ENCODE results near the gene GPC3. TPM values are rescaled to one million over a fixed set of nuclear protein-coding genes. Genes with fewer than 3 reads are reported as not detected.

Gene GPC3
- total RNA-seq, 6 experiments from 2014 or later, result 0.31 to 6.8 (median 1.8) TPM

DNA sequence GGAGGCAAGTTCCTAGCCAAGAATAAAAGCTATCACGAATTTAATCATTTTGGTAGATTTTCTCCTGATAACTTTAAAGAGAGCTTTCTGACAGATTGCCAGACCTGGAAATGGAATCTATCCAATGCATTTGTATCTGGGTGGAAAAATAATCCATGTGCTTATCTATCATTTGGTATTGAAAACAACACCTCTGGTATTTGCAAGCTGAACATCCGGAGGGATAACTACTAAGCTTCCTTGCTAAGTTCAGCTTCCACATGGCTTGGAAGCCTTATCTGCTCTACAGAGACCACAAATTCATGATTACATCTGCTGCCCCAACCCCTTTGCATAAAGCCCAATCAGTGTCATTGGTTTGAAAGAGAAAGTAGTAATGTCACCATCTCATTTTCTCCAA lies 230.7 kb downstream of the GPC3 start:
- Histone ChIP-seq H3K4me3 (no peak overlapping the region), H3K27me3 (no peaks in the 10 kb centered on the region), H3K27ac (no peak overlapping the region), H3K4me1 (no peaks in the 10 kb centered on the region), H3K9me3 (no peaks in the 10 kb centered on the region), H3K36me3 (no peaks in the 10 kb centered on the region)
- intact Hi-C loops (cut with DNase I), result no loop called here
- DNase-seq, result no peak
- TF ChIP-seq POLR2A (IDR thresholded peaks at IDR 0.05), result no peak
- TF ChIP-seq, protein P1, sequence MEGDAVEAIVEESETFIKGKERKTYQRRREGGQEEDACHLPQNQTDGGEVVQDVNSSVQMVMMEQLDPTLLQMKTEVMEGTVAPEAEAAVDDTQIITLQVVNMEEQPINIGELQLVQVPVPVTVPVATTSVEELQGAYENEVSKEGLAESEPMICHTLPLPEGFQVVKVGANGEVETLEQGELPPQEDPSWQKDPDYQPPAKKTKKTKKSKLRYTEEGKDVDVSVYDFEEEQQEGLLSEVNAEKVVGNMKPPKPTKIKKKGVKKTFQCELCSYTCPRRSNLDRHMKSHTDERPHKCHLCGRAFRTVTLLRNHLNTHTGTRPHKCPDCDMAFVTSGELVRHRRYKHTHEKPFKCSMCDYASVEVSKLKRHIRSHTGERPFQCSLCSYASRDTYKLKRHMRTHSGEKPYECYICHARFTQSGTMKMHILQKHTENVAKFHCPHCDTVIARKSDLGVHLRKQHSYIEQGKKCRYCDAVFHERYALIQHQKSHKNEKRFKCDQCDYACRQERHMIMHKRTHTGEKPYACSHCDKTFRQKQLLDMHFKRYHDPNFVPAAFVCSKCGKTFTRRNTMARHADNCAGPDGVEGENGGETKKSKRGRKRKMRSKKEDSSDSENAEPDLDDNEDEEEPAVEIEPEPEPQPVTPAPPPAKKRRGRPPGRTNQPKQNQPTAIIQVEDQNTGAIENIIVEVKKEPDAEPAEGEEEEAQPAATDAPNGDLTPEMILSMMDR (IDR thresholded peaks at IDR 0.05), result no peak
- 48% methylated on average over 2 of the region's 2 CpGs for WGBS (ENCODE audit: insufficient coverage, low coverage, low lambda C conversion rate, missing lambda C conversion rate)
- ATAC-seq, result no peak

DNA sequence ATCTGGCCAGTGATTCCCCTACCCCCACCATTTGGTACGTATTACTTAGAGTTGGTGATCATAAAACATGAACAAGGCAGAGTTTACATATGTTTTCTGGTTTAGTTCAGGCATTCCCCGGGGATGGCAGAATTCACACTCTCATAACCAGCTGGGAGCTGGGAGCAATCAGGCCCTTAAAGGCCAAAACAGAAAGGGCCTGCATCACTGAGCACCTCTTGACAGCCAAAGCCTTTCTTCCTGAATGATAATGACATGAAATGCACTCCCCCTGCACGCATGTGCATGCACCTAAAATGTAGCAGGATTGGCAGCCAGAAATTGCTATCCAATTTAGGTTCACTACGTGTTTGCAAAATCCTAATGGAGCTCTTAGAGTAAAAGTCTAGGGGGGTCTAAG lies 235.4 kb downstream of the GPC3 start:
- no peak for ATAC-seq
- intact Hi-C loops (cut with DNase I), result no loop called here
- H3K27ac ChIP-seq, result no peak overlapping the region
- WGBS (ENCODE audit: insufficient coverage, low coverage, low lambda C conversion rate, missing lambda C conversion rate), result 43% methylated on average over 1 of the region's 4 CpGs
- H3K9me3 ChIP-seq, result no peaks in the 10 kb centered on the region
- H3K27me3 ChIP-seq, result no peaks in the 10 kb centered on the region
- H3K4me1 ChIP-seq, result no peaks in the 10 kb centered on the region
- no peaks in the 10 kb centered on the region for H3K36me3 ChIP-seq
- DNase-seq, result no peak
- H3K4me3 ChIP-seq, result no peak overlapping the region
- TF ChIP-seq POLR2A (IDR thresholded peaks at IDR 0.05), result no peak
- TF ChIP-seq, protein P1 (IDR thresholded peaks at IDR 0.05), result no peak

DNA sequence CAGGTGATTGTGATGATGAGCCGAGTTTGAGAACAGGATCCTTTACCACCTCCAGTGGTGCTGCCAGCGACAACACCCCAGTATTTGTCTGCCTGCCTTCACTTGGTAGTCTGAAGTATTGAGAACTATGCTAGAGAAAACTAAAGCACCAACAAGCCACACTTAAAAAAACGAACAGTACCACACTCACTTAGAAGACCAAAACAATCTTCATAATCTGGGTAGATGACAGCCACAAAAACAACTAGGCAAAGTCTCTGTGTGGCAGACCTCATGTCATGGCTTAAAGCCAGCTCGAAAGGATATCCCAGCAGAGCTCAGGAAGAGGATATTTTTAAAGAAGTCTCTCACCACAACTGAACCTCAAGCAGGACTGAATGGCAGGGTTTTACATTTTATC lies 236.0 kb downstream of the GPC3 start:
- DNase-seq, result no peak
- intact Hi-C loops (cut with DNase I), result no loop called here
- Histone ChIP-seq H3K4me1 (no peaks in the 10 kb centered on the region), H3K9me3 (no peaks in the 10 kb centered on the region), H3K4me3 (no peak overlapping the region), H3K27me3 (no peaks in the 10 kb centered on the region), H3K36me3 (no peaks in the 10 kb centered on the region), H3K27ac (no peak overlapping the region)
- 34% methylated on average over 4 of the region's 4 CpGs for WGBS (ENCODE audit: insufficient coverage, low coverage, low lambda C conversion rate, missing lambda C conversion rate)
- no peak for ATAC-seq
- TF ChIP-seq, protein P1 (IDR thresholded peaks at IDR 0.05), result no peak
- TF ChIP-seq POLR2A (IDR thresholded peaks at IDR 0.05), result no peak

DNA sequence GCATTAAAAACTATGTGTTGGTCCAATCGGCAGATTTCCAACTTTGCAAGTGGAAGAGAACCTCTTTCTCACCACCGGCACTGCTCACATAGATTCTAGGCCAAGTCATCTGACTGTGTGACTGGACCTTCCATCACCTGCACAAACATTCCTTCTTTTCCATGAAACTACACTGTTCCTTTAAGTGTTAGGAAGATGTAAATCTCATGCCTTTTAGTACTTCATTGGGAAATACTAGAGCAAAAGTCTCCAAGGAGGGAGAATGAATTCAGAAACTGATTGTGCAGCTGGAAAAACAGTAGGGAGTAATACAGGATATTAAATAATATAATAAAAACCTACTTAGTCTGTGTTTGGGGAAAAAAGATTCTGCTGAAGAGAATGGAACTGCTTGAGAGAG lies 238.2 kb downstream of the GPC3 start:
- no peak for ATAC-seq
- intact Hi-C loops (cut with DNase I), result no loop called here
- TF ChIP-seq, protein P1 (IDR thresholded peaks at IDR 0.05), result no peak
- TF ChIP-seq POLR2A (IDR thresholded peaks at IDR 0.05), result no peak
- H3K4me1 ChIP-seq, result no peaks in the 10 kb centered on the region
- WGBS (ENCODE audit: insufficient coverage, low coverage, low lambda C conversion rate, missing lambda C conversion rate), result 39% methylated on average over 2 of the region's 2 CpGs
- H3K27me3 ChIP-seq, result no peaks in the 10 kb centered on the region
- no peak overlapping the region for H3K27ac ChIP-seq
- H3K36me3 ChIP-seq, result no peaks in the 10 kb centered on the region
- no peak overlapping the region for H3K4me3 ChIP-seq
- H3K9me3 ChIP-seq, result no peaks in the 10 kb centered on the region
- DNase-seq, result no peak

DNA sequence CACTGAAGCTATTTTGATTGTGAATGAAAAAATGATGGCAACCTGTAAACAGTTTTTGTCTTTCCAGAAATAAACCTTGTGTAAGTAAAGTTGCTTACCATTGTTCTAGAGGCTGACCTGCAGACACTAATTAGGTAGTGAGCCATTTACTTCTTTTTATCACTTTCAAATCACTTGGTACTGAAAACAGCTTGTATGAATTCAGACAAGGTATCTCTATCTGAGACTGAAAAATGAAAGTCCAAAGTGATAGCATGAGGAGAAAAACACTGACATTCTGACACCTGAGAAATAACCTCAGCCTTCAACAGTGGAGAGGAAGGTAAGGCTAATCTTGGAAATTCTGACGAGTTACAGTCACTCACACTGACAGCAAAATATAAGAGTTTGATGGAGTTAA lies 238.8 kb downstream of the GPC3 start:
- 7% methylated on average over 1 of the region's 1 CpG for WGBS (ENCODE audit: insufficient coverage, low coverage, low lambda C conversion rate, missing lambda C conversion rate)
- no peaks in the 10 kb centered on the region for H3K9me3 ChIP-seq
- no peak for TF ChIP-seq POLR2A (IDR thresholded peaks at IDR 0.05)
- TF ChIP-seq, protein P1 (IDR thresholded peaks at IDR 0.05), result no peak
- no peaks in the 10 kb centered on the region for H3K4me1 ChIP-seq
- H3K27ac ChIP-seq, result no peak overlapping the region
- H3K27me3 ChIP-seq, result no peaks in the 10 kb centered on the region
- H3K4me3 ChIP-seq, result no peak overlapping the region
- no peaks in the 10 kb centered on the region for H3K36me3 ChIP-seq
- DNase-seq, result no peak
- intact Hi-C loops (cut with DNase I), result no loop called here
- no peak for ATAC-seq

Data from right lobe of liver (tissue), 6 donors.